ENCODE data around the gene PDE6A.
"Not testable (repeated sequence)": the region's sequence is repeated elsewhere in the genome, so short reads cannot be mapped to it uniquely, and the experiment has no call there.

The PDE6A gene

GRCh38 chr5:149895416-149896345 lies 48.9 kb downstream of the PDE6A start:
- DNase-seq (ENCODE audit: low read depth in 2 of 2), result no peak

GRCh38 chr5:149894237-149894636 lies 50.4 kb downstream of the PDE6A start:
- no peak for DNase-seq (ENCODE audit: low read depth in 2 of 2)

GRCh38 chr5:149893403-149893931 lies 51.1 kb downstream of the PDE6A start:
- no peak for DNase-seq (ENCODE audit: low read depth in 2 of 2)

- DNase-seq (ENCODE audit: low read depth in 2 of 2), result no peak
Measured at GRCh38 chr5:149892594-149892993, 52.0 kb downstream of the PDE6A start.

GRCh38 chr5:149888280-149888679 lies 56.3 kb downstream of the PDE6A start:
- no peak for DNase-seq (ENCODE audit: low read depth in 2 of 2)

- DNase-seq (ENCODE audit: low read depth in 2 of 2), result no peak
Measured at GRCh38 chr5:149887622-149888183, 56.9 kb downstream of the PDE6A start.

DNA sequence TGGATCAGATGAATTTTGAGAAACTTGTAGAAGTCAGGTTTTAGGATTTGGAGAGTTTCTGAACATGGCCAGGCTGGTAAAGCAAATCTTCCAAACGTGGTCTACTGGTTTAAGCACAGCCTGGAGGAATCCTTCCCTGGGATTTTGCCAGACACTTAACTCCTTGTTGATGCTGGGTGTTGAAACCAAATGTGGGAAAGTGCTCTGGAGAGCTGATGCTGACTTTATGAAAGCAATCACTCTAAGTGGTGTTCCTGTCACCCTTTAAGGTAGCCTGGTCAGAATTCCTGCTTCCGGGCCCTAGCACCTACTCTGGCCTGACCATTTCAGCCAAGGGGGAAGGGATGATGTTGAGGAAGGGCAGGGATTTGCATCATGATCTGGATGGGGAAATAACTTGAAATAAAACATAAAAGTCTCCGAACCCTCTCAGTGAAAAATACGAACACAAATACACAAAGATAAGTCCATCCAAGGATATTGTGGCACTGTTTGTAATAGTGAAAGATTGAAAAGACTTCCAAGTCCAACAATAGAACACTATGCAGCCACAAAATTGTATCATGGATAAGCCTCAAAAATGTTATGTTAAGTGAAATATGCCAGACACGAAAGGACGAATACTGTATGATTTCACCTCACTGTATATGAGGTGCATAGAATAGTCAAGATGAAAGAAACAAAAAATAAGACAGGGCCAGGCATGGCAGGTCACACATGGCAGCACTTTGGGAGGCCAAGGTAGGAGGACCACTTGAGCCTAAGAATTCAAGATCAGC lies 57.7 kb downstream of the PDE6A start:
- DNase-seq (ENCODE audit: low read depth in 2 of 2), result no peak

- DNase-seq (ENCODE audit: low read depth in 2 of 2), result no peak
Measured at GRCh38 chr5:149886060-149886459, 58.5 kb downstream of the PDE6A start.

- no peak for DNase-seq (ENCODE audit: low read depth in 2 of 2)
Measured at GRCh38 chr5:149885513-149885912, 59.1 kb downstream of the PDE6A start.

- no peak for DNase-seq (ENCODE audit: low read depth in 2 of 2)
Measured at GRCh38 chr5:149883550-149883949, 61.0 kb downstream of the PDE6A start.

DNA sequence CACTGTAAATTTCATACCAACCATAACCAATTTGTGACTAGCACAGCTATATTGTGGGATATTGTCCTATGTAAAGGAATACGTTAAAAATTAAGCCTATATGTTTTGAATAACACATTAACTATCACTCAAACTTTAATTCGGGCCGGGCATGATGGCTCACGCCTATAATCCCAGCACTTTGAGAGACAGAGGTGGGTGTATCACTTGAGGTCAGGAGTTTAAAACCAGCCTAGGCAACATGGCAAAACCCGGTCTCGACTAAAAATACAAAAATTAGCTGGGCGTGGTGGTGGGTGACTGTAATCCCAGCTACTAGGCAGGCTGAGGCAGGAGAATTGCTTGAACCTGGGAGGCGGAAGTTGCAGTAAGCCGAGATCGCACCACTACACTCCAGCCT lies 62.0 kb downstream of the PDE6A start:
- DNase-seq (ENCODE audit: low read depth in 2 of 2), result not testable (repeated sequence)

DNA sequence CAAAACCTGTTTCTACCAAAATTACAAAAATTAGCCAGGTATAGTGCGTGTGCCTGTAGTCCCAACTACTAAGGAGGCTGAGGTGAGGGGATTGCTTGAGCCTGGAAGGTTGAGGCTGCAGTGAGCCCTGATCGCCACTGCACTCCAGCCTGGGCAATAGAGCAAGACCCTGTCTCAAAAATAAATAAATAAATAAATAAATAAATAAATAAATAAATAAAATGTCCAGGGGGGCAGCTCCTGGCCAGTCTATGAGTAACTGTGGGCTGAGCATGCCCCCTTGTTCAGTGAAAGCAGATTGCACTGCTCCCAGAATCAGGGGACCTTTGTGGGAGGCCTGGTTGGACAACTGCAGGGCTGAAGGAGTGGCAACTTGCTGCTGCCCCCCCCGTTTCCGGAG lies 62.7 kb downstream of the PDE6A start:
- DNase-seq (ENCODE audit: low read depth in 2 of 2), result no peak

DNA sequence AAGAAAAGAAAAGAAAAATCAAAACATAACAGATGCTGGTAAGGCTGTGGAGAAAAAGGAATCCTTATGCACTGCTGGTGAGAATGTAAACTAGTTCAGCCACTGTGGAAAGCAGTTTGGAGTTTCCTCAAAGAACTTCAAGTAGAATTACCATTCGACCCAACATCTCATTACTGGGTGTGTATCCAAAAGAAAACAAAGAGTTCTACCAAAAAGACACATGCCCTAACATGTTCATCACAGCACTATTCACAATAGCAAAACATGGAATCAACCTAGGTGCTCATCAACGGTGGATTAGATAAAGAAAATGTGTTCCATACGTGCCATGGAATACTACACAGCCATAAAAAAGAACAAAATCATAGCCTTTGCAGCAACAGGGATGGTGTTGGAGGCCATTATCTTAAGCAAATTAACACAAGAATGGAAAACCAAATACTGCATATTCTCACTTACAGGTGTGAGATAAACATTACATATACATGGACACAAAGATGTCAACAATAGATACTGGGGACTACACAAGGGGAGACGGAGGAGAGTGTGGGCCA lies 63.4 kb downstream of the PDE6A start:
- no peak for DNase-seq (ENCODE audit: low read depth in 2 of 2)

GRCh38 chr5:149879593-149879992 lies 65.0 kb downstream of the PDE6A start:
- DNase-seq (ENCODE audit: low read depth in 2 of 2), result not testable (repeated sequence)

- no peak for DNase-seq (ENCODE audit: low read depth in 2 of 2)
Measured at GRCh38 chr5:149878371-149878770, 66.2 kb downstream of the PDE6A start.

DNA sequence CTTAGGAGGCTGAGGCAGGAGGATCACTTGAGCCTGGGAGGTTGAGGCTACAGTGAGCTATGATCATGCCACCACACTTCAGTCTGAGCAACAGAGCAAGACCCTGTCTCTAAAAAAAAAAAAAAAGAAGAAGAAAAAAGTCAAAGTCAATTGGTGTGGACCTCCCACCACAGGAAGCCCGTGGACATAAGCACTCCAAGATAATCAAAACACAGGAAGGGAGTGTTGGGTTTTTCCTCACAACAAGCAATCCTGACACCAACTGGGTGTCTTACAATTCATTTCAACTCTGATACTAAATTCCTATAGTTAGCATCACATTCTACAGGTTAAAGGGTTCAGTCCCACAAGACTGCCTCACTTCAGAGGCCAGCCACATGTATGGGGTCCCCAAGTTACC lies 70.7 kb downstream of the PDE6A start:
- DNase-seq (ENCODE audit: low read depth in 2 of 2), result no peak

DNA sequence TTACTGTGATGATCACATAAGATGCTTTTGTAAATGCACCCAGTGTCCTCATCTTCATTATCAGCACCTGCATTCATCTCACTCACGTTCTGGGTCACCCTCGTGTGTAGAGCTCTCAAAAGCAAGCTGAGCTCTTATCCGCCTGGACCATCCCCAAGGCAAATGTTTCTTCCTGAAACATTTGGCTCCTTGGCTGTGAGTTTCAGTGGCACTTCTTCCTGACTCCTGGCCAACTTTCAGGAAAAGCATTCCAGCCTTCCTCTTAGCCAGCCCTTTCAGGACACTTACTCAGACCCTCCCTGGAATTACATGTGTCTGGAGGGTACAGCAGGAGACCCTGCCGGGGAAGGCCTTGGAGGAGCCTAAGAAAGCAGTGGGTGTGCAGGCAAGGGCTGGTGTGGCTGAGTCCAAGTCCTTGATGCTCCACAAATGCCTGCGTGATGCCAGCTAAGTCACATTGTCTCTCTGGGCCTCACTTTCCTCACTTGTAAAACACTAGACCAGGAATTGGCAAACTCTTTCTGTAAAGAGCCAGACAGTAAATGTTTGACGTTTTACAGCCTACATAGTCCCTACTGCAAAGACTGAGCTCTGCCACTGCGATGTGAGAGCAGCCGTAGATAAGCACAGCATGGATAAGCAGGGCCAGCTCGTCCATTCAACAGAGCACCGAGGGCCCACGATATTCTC lies 72.1 kb downstream of the PDE6A start:
- DNase-seq (ENCODE audit: low read depth in 2 of 2), result no peak

DNA sequence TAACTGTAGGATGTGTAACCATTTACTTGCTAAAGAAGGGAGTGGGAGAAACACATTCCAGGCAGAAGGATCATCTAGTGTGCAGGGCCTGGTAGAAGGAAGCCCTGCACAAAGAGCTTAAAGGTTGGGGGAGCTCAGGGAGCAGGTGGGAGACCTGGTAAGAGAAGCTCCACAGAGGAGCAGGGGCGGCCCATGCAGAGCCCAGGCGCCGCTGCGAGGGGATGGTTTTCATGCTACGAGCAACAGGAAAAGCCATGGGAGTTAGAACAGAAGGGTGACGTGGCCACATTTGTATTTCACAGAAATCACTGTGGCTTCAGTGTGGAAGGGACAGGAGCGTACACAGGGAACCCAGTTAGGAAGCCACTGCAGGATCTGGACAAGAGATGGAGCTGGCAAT lies 73.1 kb downstream of the PDE6A start:
- DNase-seq (ENCODE audit: low read depth in 2 of 2), result no peak

DNA sequence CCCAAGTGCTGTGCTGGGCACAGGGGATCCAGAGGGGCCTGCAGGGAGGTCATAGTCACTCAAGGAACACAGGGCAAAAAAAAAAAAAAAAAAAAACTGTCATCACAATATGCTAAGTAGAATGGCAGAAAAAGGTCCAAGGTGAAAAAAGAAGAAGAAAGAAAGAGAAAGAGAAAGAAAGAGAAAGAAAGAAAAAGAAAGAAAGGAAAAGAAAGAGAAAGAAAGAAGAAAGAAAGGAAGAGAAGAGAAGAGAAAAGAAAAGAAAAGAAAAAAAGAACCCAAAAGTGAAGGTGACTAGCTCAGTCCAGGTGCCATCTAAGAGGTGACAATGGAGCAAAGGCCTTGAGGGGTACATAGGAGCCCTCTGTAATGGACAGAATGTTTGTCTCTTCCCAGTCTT lies 73.9 kb downstream of the PDE6A start:
- DNase-seq (ENCODE audit: low read depth in 2 of 2), result no peak

- no peak for DNase-seq (ENCODE audit: low read depth in 2 of 2)
Measured at GRCh38 chr5:149870232-149870631, 74.4 kb downstream of the PDE6A start.

GRCh38 chr5:149869411-149869821 lies 75.2 kb downstream of the PDE6A start:
- DNase-seq (ENCODE audit: low read depth in 2 of 2), result no peak

Data from stimulated activated CD8-positive, alpha-beta memory T cell treated with anti-CD3 and anti-CD28 coated beads, Interleukin-7, amount 100 ng/mL, for 4 hours (primary cell).